HepG2 (cell line): ENCODE data around the gene RECK. TPM values are rescaled to one million over a fixed set of nuclear protein-coding genes. Genes with fewer than 3 reads are reported as not detected.

Experiments used
- ATAC-seq: fragments of 200-7000 bp; cut with Tn5 transposase; 3 replicates; pipeline ENCODE4 v1.9.1; 2020; ENCODE audit warnings: mild to moderate bottlenecking, moderate library complexity
- BruUV-seq: library from RNA; stranded (reverse); fragments of 400-500 nt; replicated peaks from 2 replicates; lab custom pipeline; 2021; lab: Mats Ljungman, UMichigan
- CTCF ChIA-PET: fragments of 300-600 bp; formaldehyde crosslinking; extraction: SDS; loops from one replicate; lab custom pipeline; 2021; ENCODE audit warnings: low total read pairs, inconsistent platforms, low intra/inter-chr PET ratio; lab: Yijun Ruan, JAX
- POLR2A ChIA-PET: fragments of 350-600 bp; sonication (Branson Sonifier 250); formaldehyde crosslinking; loops from one replicate; lab custom pipeline; 2020; ENCODE audit warnings: antibody characterized with exemption, inconsistent platforms; lab: Yijun Ruan, JAX
- DNase-seq: peaks from one replicate; pipeline ENCODE4 v3.0.0-alpha.2; 2015; ENCODE audit warnings: low spot score
- FAIRE-seq: peaks from 3 replicates; lab custom pipeline; 2011; peaks lifted over from hg19 to GRCh38; lab: Jason Lieb, UNC
- H2AFZ ChIP-seq: one replicate; pipeline ENCODE4 v1.6.1; 2011; ENCODE audit warnings: low read length, inconsistent platforms
- H3K27ac ChIP-seq: fragments of 300-600 bp; 3 replicates; pipeline ENCODE4 v1.8.0; 2011; ENCODE audit warnings: mixed run types, mild to moderate bottlenecking, mixed read lengths, low read length, inconsistent platforms; ENCODE audit not compliant: insufficient read depth; ENCODE audit errors: extremely low read length
- H3K27me3 ChIP-seq, 2 experiments: fragments of 200-600 bp in 1 of 2; 2 replicates in 1 of 2; 3 replicates in 1 of 2; pipeline versions ENCODE4 v1.6.0 to v1.8.0; 2011; ENCODE audit warnings: low read length in 2 of 2, mild to moderate bottlenecking in 2 of 2, moderate library complexity in 2 of 2, inconsistent platforms in 1 of 2; ENCODE audit not compliant: insufficient read depth in 2 of 2, control insufficient read depth in 1 of 2
- H3K36me3 ChIP-seq, 2 experiments: fragments of 200-600 bp in 1 of 2; replicated peaks in 1 of 2; 2 replicates in 1 of 2; 3 replicates in 1 of 2; pipeline versions ENCODE4 v1.5.1 to v1.8.0; 2011; ENCODE audit warnings: low read length in 2 of 2, inconsistent platforms in 1 of 2; ENCODE audit not compliant: insufficient read depth in 2 of 2, control insufficient read depth in 1 of 2
- H3K4me1 ChIP-seq: 2 replicates; pipeline ENCODE4 v1.5.1; 2012; ENCODE audit warnings: low read length, inconsistent platforms; ENCODE audit not compliant: insufficient read depth
- H3K4me2 ChIP-seq: 2 replicates; pipeline ENCODE4 v1.6.0; 2011; ENCODE audit warnings: low read depth, low read length, inconsistent platforms
- H3K4me3 ChIP-seq, 3 experiments: fragments of 200-600 bp in 1 of 3; sonication (generic), shearing (Covaris generic) in 1 of 3; replicated peaks in 1 of 3; 2 replicates each; pipeline ENCODE4 v1.5.1; 2011 to 2016; ENCODE audit warnings: low read length in 3 of 3, inconsistent platforms in 2 of 3, low read depth in 2 of 3, mild to moderate bottlenecking in 2 of 3, control low read depth in 1 of 3, mixed read lengths in 1 of 3; ENCODE audit not compliant: insufficient read depth in 1 of 3
- H3K79me2 ChIP-seq: one replicate; pipeline ENCODE4 v1.6.1; 2011; ENCODE audit warnings: low read length, inconsistent platforms; ENCODE audit not compliant: insufficient read depth
- H3K9ac ChIP-seq: 2 replicates; pipeline ENCODE4 v1.6.0; 2011; ENCODE audit warnings: mild to moderate bottlenecking, low read depth, low read length, inconsistent platforms; ENCODE audit not compliant: insufficient read depth
- H3K9me3 ChIP-seq: 2 replicates; pipeline ENCODE4 v1.5.1; 2012; ENCODE audit warnings: mild to moderate bottlenecking, low read length
- H4K20me1 ChIP-seq: 2 replicates; pipeline ENCODE4 v1.6.0; 2011; ENCODE audit warnings: inconsistent platforms, mild to moderate bottlenecking, low read length, moderate library complexity; ENCODE audit not compliant: insufficient read depth
- ATF1 ChIP-seq: IDR thresholded peaks from 2 replicates; pipeline ENCODE4 v1.6.1; 2016; ENCODE audit warnings: mild to moderate bottlenecking, control low read depth
- CHCHD3 ChIP-seq: sonication (generic); formaldehyde crosslinking; IDR thresholded peaks from 2 replicates; pipeline ENCODE4 v1.8.0; 2022; ENCODE audit warnings: mild to moderate bottlenecking, missing genetic modification reagents, moderate library complexity
- EP300 ChIP-seq, 3 experiments: sonication (generic) in 1 of 3; formaldehyde crosslinking in 1 of 3; IDR thresholded peaks; 2 replicates each; pipeline versions ENCODE4 v1.5.1 to v1.6.1; 2011 to 2020; ENCODE audit warnings: low read depth in 2 of 3, low read length in 2 of 3, borderline replicate concordance in 1 of 3, improper control_type of control experiment in 1 of 3, mild to moderate bottlenecking in 1 of 3, missing genetic modification reagents in 1 of 3, moderate library complexity in 1 of 3
- PHF21A ChIP-seq: sonication (generic); formaldehyde crosslinking; IDR thresholded peaks from 2 replicates; pipeline ENCODE4 v1.5.0; 2020; ENCODE audit warnings: mild to moderate bottlenecking, missing genetic modification reagents
- RARA ChIP-seq: IDR thresholded peaks from 2 replicates; pipeline ENCODE4 v1.6.1; 2016; ENCODE audit warnings: missing genetic modification reagents, missing compliant biosample characterization
- RELA ChIP-seq: sonication (generic); formaldehyde crosslinking; IDR thresholded peaks from 2 replicates; pipeline ENCODE4 v1.4.0; 2020; ENCODE audit warnings: missing genetic modification reagents
- ZBTB7B ChIP-seq: sonication (generic); formaldehyde crosslinking; IDR thresholded peaks from 2 replicates; pipeline ENCODE4 v1.4.0; 2020; ENCODE audit warnings: missing genetic modification reagents
- ZFX ChIP-seq: sonication (generic); formaldehyde crosslinking; IDR thresholded peaks from 2 replicates; pipeline ENCODE4 v1.4.0; 2020; ENCODE audit warnings: mild to moderate bottlenecking, low read depth, missing genetic modification reagents, moderate library complexity
- ZMYM4 ChIP-seq: sonication (generic); formaldehyde crosslinking; IDR thresholded peaks from 2 replicates; pipeline ENCODE4 v1.8.1; 2023; ENCODE audit warnings: mild to moderate bottlenecking, missing genetic modification reagents
- ZNF629 ChIP-seq: sonication (generic); formaldehyde crosslinking; conservative IDR thresholded peaks from 2 replicates; pipeline ENCODE4 v1.5.0; 2020; ENCODE audit warnings: missing genetic modification reagents
- ZNF720 ChIP-seq: sonication (generic); formaldehyde crosslinking; IDR thresholded peaks from 2 replicates; pipeline ENCODE4 v1.4.0; 2020; ENCODE audit warnings: missing genetic modification reagents
- ZNF749 ChIP-seq: sonication (generic); formaldehyde crosslinking; IDR thresholded peaks from 2 replicates; pipeline ENCODE4 v1.8.0; 2022; ENCODE audit warnings: mild to moderate bottlenecking, missing genetic modification reagents, moderate library complexity, borderline replicate concordance
- ZSCAN25 ChIP-seq: sonication (generic); formaldehyde crosslinking; IDR thresholded peaks from 2 replicates; pipeline ENCODE4 v1.8.0; 2022; ENCODE audit warnings: mild to moderate bottlenecking, missing genetic modification reagents
- WGBS: methylation state at CpG from one replicate; pipeline ENCODE4 v1.1.6; 2017; ENCODE audit warnings: low lambda C conversion rate; 5-methylcytosine and 5-hydroxymethylcytosine counted together
- in situ Hi-C: cut with HindIII; loops from 2 replicates; pipeline ENCODE4 v1.10.0; 2017; ENCODE audit warnings: low pct_unique_long_range_greater_than_20kb; ENCODE audit not compliant: extremely low pct_ligation_motif_present
- intact Hi-C: fragments of 100-400 bp; cut with micrococcal nuclease; formaldehyde crosslinking; loops from one replicate; pipeline ENCODE4 v1.10.0; 2022; ENCODE audit not compliant: unreplicated experiment
- polyA plus RNA-seq, 8 experiments: library from polyadenylated mRNA; depleted of rRNA in 3 of 8; stranded (reverse) in 7 of 8; unstranded in 1 of 8; fragments of >200 nt; fragmentation: Illumina TruSeq in 4 of 8; extraction: Trizol in 4 of 8; gene quantifications; 2 replicates each; pipeline versions ENCODE4 v1.2.1 to v1.2.3, GENCODE V29; 2011 to 2016; ENCODE audit warnings: low read depth in 4 of 8, missing spikeins in 1 of 8, mixed read lengths in 1 of 8; ENCODE audit not compliant: insufficient read depth in 1 of 8
- total RNA-seq, 5 experiments: library from RNA; depleted of rRNA; stranded (reverse); fragments of >200 nt; fragmentation: Illumina TruSeq; extraction: Trizol; gene quantifications; 2 replicates each; pipeline ENCODE4 v1.2.3, GENCODE V29; 2016; ENCODE audit warnings: low read depth in 1 of 5
- TF ChIP-seq, protein P1 (sequence below): sonication (generic); formaldehyde crosslinking; IDR thresholded peaks from 2 replicates; pipeline ENCODE4 v1.4.0; 2020; ENCODE audit warnings: mild to moderate bottlenecking, low read depth, missing genetic modification reagents
- TF ChIP-seq, protein P2 (sequence below): sonication (generic); formaldehyde crosslinking; IDR thresholded peaks from 2 replicates; pipeline ENCODE4 v1.4.0; 2020; ENCODE audit warnings: mild to moderate bottlenecking, missing genetic modification reagents
- TF ChIP-seq, protein P3 (sequence below): sonication (generic); formaldehyde crosslinking; IDR thresholded peaks from 2 replicates; pipeline ENCODE4 v1.8.0; 2022; ENCODE audit warnings: low read depth, missing genetic modification reagents
- TF ChIP-seq, protein P4 (sequence below): sonication (generic); formaldehyde crosslinking; IDR thresholded peaks from 2 replicates; pipeline ENCODE4 v1.4.0; 2020; ENCODE audit warnings: missing genetic modification reagents

RECK gene
- total and polyA plus RNA-seq, 2 of the 13 experiments (the other 11 are each of a cell fraction or from before 2014, with no cell fraction given), result 3.1 to 4.8 TPM

GRCh38 chr9:36138901-36139300 lies 102.2 kb downstream of the RECK start:
- FAIRE-seq (no peak), DNase-seq (no peak), ATAC-seq (no peak)
- H3K27ac ChIP-seq, result no peak overlapping the region
- no peak overlapping the region for H3K4me3 ChIP-seq
- TF ChIP-seq CHCHD3 (CRISPR knock-in tag) (no peak), ZSCAN25 (CRISPR knock-in tag) (no peak), ATF1 (no peak), ZBTB7B (CRISPR knock-in tag) (no peak), ZNF629 (CRISPR knock-in tag) (no peak), ZNF720 (CRISPR knock-in tag) (no peak), EP300 (IDR thresholded peaks at IDR 0.05; ENCODE audit: low read depth in 2 of 2, low read length in 2 of 2) (no peak), EP300 (CRISPR knock-in tag; IDR thresholded peaks at IDR 0.05; ENCODE audit: borderline replicate concordance) (no peak), ZMYM4 (CRISPR knock-in tag) (no peak), RELA (CRISPR knock-in tag) (no peak), RARA (CRISPR knock-in tag) (no peak), ZNF749 (CRISPR knock-in tag) (no peak), ZFX (CRISPR knock-in tag) (no peak), PHF21A (CRISPR knock-in tag) (no peak)
- TF ChIP-seq, protein P1, sequence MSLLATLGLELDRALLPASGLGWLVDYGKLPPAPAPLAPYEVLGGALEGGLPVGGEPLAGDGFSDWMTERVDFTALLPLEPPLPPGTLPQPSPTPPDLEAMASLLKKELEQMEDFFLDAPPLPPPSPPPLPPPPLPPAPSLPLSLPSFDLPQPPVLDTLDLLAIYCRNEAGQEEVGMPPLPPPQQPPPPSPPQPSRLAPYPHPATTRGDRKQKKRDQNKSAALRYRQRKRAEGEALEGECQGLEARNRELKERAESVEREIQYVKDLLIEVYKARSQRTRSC (CRISPR knock-in tag), result no peak
- TF ChIP-seq, protein P2, sequence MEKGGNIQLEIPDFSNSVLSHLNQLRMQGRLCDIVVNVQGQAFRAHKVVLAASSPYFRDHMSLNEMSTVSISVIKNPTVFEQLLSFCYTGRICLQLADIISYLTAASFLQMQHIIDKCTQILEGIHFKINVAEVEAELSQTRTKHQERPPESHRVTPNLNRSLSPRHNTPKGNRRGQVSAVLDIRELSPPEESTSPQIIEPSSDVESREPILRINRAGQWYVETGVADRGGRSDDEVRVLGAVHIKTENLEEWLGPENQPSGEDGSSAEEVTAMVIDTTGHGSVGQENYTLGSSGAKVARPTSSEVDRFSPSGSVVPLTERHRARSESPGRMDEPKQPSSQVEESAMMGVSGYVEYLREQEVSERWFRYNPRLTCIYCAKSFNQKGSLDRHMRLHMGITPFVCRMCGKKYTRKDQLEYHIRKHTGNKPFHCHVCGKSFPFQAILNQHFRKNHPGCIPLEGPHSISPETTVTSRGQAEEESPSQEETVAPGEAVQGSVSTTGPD (CRISPR knock-in tag), result no peak
- TF ChIP-seq, protein P3, sequence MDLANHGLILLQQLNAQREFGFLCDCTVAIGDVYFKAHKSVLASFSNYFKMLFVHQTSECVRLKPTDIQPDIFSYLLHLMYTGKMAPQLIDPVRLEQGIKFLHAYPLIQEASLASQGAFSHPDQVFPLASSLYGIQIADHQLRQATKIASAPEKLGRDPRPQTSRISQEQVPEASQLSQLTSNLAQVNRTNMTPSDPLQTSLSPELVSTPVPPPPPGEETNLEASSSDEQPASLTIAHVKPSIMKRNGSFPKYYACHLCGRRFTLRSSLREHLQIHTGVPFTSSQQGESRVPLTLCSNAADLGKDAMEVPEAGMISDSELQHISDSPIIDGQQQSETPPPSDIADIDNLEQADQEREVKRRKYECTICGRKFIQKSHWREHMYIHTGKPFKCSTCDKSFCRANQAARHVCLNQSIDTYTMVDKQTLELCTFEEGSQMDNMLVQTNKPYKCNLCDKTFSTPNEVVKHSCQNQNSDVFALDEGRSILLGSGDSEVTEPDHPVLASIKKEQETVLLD (CRISPR knock-in tag), result no peak
- TF ChIP-seq, protein P4, sequence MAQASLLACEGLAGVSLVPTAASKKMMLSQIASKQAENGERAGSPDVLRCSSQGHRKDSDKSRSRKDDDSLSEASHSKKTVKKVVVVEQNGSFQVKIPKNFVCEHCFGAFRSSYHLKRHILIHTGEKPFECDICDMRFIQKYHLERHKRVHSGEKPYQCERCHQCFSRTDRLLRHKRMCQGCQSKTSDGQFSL, result no peak
- H3K4me1 ChIP-seq, result peaks cover 22% of the 10 kb centered on the region
- intact Hi-C loops, result no loop called here
- H4K20me1 ChIP-seq, result no peaks in the 10 kb centered on the region
- ChIA-PET POLR2A (interaction anchor here (1.0 kb wide), 1 partner anchor 10 kb away, joined by 3 read pairs; no protein-coding TSS in a partner anchor), CTCF (no interaction called here)
- no peaks in the 10 kb centered on the region for H3K36me3 ChIP-seq
- in situ Hi-C loops, result no loop called here
- no peak overlapping the region for H3K9ac ChIP-seq
- 67% methylated on average over 5 of the region's 5 CpGs for WGBS
- no peak overlapping the region for H2AFZ ChIP-seq
- H3K27me3 ChIP-seq, result peaks cover 17 to 56% of the 10 kb centered on the region in 2 experiments
- H3K79me2 ChIP-seq, result no peaks in the 10 kb centered on the region
- BruUV-seq, result no TSS peak
- H3K4me2 ChIP-seq, result no peak overlapping the region
- no peaks in the 10 kb centered on the region for H3K9me3 ChIP-seq
